ENCODE measurements around the gene CDH26.

CDH26 gene

DNA sequence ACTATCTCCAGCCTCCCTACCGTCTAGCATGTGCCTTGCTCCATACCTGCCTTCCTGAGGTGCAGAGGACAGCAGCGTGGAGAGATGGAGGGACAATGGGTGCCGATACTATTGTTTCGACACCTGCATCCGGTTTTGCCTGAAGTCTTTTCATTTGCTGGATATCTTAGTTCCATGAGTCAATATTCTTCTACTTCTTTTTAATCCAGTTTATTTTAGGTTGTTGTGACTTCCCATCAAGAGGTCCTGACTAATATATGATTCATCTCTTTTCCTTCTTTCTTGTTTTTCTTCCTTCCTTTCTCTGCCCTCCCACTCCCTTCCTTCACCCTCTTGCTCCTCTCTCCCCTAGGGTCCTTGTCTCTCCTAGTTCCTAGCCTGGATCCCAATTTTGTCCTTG, 91.4 kb downstream of the CDH26 start:
- DNase-seq: peak; percentile 81

DNA sequence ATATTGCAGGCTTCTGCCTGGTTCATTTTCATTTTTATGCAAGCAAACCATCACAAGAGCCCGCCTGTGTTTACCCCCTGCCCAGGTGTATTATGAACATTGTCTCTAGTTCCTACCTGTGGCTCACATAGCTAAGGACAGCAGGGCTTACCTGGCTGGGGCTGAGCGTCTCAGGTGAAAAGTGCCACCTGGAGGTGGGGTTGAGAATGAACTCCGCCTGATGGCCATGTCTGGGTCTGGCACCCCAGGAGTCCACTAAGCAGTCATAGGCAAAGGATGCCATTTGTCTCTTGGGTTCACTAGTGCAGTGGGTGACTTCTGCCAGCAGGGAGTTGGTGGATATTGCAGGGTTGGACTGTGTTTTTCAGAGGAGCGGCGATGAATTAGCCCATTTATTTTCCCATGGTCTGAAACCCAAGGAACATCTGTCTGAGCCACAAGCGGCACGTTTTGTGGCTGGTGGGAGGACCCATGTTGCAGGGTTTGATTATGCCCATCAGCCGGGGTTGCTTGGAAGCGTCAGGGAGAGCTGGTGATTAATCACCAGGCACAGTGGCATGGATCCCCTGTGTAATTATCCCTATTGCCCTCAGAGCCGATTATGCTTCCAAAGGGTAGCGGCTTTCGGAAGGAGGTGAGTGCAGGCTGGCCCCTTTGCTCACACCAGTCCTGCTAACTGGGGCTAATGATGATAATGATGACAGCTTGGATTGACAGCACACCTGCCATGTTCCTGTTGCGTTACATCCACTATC, 92.1 kb downstream of the CDH26 start:
- peak; percentile 92 for DNase-seq

DNA sequence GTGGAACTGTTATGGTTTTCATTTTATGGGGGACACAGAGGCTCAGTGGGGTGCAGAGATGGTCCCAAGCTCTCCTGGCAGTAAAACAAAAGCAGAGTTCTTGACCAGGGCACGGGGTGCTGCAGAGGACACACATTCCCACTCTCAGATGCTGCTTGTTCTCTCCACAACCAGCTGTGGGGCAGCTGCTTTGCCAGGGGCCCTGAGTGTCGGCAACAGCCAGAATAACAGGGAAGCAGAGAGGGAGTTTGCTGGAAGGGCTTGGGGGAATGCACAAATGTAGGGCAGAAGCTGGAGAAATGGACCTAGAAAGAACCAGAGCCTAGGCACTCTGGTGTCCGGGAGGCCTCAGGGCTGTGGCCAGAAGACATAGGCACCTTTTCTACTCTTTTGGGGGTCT, 93.7 kb downstream of the CDH26 start:
- no peak for DNase-seq

DNA sequence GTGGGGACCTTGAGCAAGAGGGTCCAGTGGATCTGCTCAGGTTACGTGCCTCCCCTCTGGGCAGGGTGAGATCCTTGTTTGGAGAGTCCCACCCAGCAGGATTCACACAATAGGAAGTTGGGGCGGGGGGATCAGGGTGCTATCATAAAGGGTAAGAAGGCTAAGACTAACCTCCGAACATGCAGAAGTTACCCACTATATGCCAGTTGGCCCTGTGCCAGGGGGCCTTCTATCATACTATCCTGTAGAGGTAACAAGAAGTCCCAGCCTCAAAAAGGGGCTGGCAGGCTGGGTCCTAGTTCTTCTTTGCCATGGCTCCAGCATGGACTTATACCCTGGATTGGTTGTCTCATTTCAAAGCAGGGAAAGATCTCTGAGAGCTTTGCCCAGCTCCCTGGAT, 94.1 kb downstream of the CDH26 start:
- DNase-seq: no peak

DNA sequence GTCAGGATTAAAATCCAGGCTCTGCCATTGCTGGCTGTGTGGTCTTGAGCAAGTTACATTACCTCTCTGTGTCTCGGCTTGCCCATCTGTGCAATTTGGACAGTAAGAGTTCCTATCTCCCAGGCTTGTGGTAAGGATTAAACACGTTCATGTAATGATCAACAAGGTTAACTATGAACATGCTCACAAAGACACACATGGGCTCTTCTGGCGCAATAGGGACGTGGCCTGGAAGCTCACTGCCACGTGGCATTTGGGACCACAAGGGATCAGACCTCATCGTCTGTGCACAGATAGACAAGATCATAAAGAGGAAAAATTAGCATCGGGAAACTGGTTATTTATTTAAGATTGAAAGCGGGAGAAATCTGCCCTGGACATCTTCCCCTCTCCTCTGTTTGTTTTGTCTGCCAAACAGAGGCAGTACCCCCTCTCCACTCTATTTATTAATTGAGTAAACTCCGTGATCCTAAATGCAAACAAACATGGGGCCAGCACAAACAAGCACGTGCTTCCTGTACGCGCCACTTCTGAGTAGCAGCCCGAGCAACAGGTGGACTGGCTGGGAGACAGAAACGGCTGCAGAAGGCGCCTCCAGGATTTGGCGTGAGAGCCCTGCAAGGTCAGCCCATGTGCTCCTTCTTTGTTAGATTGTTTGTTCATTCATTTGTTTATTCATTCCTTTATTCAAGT, 95.0 kb downstream of the CDH26 start:
- DNase-seq: peak; percentile 77

DNA sequence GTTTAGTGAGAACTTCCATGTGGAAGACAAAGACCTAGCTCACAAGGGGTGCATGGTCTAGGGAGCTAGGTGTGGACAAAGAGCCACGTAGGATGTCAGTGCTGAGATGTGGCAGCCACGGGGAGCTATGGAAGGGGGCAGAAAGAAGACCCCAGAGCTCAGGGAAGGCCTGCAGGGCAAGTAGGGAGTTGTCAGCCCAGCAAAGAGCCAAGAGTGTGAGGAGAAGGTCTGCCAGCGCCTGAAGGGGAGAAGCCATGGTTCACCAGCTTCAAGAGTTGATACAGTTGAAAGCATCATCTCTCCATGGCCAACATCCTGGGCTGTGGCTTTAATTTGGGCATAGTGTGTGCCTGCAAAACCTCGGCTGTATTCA, 95.6 kb downstream of the CDH26 start:
- DNase-seq: no peak

DNA sequence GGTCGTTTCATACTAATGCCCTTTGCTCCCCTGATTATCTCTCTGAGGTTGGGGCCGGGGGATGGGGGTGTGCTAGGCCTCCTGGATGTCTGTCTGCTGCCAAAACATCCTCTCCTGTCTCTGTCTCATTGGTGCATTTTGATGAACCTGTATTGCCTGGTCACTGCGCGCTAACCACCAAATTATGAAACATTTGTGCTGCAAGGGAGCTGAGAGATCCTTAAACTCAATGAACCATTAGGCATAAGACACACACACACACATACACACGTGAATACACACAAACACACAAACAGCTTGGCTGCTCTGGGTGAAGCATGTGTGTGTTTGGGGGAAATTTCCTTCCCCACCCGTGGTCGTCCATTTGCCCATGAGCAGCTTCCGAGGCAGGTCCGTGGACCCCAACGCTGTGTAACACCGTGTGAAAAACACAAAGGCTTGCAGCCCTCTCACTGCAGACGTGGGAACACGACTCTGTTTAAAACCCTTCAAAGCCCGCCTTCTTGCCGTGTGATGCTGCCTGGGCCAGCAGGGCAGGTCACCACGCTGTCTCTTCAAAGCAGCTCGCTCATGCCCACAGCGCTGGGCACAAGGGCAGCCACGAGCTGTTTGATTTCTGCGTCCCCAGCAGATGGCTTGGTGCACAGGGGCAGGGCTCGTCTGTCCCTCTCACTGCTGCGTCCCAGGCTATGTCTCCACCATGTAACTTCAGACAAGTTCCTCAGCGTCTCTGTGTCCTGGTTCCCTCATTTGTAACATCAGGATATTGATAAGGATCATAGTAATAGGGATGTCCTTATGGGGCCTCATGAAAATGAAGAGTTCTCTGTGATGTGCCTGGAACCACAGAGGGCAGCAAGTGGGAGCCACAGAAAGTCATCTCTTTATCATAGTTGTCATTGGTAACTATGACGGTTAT, 96.8 kb downstream of the CDH26 start:
- DNase-seq: no peak

DNA sequence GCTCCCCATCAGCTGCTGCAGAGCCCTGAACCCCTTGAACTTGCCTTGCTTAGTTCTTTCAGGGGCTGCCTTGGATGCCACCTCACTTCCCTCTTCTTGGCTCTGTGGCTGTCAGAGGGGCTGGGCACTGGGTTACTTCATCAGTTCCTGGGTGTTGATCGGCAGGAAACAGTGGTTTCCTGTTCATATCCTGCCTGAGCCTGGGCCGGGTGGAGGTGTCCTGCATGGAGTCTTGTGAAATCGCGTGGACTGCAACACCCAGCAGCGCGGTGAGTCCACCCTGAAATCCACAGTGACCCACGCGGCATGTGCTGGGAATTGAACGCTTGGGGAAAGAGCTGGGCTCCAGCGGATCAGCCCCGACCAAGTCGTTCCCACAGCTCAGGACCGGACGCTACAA, 97.5 kb downstream of the CDH26 start:
- DNase-seq: no peak

DNA sequence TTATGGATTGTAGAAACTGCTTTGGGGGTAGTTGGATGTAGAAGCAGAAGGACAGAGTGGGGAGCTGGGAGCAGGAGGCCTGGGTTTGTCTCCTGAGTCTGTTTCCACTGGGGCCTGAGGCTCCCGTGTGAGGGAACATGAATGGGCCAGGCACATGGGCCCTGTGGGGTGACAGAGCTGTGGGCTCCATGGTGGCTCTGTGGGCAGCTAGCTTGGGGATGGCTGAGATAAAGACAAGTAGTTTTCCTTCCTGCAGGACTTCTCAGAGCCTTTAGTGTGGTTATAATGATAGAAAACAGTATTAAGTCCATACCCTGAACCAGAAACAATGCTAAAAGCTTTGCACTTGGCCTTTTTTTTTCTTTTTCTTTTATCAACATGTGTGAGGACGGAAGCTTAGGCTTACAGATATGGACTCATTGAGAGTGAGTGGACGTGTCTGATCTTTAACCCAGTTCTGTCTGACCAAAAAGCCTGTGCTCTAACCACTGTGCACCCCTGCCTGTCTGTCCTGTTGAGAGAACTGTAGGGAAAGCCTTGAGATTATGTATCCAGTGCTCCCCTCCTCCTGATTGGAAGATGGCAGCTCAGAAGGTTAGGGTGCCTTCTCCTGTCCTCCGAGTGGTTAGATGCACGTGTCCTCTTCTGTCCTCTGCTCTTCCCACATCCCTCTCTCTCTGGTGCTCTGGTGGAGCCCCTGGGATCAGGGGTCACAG, 98.3 kb downstream of the CDH26 start:
- DNase-seq: no peak

DNA sequence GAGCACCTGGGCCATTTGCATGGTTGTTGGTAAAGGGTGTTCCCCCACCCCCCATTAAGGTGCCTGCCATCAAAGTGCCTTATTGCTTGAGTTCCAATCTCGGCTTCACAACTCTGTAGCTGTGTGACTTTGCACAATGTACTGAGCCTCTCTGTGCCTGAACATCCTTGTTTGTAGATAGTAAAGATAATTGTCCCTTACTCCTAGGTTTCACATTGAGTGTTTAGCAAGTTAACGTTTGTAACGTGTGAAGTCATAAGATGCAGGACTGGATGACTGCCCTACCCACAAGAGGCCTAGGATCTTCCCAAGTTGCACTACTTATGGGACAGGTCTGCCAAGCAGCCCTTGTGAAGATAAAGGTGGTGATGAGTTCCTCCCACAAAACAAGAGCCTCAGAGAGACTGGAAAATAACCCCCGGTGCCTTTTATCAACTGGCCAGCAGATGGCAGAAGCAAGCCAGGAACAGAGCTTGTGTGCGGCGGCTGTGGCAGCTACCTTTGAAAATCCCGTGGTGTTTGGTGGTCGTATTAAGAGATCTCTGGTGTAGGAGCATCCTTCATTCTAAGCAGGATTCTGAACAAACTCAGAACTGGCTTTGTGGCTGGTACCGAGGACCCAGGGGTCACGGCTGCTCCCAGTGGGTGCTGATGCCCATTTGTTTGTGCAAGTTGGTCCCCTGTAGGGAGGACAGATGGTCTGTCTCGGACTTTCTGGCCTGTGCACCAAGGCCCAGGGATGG, 99.1 kb downstream of the CDH26 start:
- peak; percentile 75 for DNase-seq

DNA sequence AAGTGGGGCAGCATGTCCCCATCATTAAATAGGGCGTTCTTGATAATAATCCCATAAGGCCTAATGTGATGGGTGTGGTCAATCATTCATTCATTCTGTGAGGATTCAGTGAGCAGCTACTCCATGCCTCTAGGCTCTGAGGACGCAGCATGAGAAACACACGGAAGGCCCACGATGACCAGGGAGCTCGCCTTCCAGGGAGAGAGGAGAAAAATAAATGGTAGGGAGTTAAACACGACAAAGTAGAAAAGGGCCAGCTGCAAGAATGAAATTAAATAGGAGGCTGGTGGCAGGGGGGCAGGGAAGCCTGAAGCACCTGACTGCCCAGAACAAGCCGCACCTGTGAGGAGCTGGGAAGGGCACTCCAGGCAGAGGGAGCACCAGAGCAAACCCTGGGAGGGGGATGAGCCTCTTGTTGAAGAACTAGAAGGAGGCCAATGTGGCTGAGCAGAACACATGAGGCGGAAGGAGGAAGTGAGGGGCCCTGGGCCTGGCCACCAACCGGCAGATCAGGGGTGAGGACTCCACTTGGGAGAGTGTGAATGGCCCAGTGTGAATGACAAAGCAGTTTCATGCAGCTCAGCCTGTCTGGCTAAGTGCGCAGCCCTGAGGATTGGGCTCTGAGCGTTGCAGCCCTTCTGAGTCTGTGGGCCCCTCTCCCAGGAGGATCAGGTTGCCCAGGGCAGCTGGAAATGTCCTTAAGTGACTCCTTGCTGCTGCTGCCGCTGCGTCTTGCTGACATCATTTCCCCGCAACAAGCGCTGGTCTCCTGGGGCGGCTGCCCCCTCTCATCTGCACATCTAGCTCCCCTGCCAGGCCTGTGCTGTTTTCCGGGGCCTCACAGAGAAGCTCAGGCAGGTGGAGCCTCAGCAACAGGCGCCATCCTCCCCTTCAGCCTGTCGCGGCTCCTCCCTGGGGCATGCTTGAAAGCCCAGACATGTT, 99.9 kb downstream of the CDH26 start:
- peak; percentile 80 for DNase-seq

DNA sequence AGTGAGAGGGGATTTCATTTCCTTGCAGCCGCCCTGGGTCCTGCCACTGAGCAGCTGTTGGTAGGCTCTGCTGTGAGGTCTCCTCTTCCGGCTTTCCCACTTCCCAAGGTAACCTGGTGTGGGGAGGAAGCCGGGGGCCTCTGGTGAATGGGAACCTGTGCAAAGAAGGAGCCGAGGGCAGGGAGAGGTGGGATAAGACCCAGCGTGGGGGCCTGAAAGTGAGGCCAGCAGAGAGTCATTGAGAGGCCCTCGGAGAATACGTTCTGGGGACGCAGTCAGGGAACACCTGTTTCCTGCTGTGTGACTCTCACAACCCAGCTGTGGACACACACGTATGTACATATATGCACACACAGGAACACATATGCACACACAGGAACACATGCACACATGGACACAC, 100.7 kb downstream of the CDH26 start:
- no peak for DNase-seq

DNA sequence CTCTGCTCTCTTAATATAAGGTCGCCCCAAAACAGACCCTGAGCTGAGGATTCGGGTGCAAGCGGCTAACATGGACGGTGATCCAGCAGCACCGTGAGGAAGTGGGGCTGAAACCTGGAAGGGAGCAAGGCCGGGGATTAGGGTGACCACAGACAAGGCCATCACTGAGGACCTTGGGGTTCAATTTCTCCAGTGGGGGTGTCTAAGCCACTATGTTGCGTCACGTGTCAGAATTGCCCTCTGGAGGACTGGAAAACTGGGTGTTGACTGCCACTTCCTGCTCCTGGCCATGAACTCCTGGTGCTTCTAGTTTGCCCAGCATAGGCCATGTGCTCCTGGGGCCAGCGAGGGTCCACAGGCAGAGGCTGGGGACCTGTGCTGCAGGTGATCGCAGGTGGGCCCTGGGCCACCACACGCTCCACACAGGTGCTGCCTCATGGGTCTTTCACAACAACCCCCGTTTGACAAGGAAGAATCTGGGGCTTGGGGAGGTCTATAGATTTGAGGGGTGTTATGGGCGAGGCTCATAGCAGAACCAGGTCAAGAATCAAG, 101.9 kb downstream of the CDH26 start:
- no peak for DNase-seq

DNA sequence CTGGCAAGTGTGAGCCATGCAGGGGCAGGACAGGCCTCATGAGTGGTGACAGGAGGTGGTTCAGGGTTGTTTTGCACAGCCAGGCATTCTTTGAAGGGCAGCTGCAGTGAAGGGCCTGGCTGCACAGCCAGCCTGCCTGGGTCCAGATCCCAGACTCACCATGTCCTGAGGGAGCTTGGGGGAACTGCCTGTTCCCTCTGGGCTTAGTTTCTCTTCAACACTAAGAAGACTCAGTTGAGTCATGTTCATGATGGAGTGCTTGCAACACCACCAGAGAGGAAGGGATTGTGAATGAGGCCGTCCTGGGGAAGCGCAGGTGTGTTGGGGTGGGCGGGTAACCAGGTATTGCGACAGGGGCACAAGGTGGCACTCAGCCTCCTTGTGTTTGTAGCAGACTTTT, 102.4 kb downstream of the CDH26 start:
- DNase-seq: no peak

DNA sequence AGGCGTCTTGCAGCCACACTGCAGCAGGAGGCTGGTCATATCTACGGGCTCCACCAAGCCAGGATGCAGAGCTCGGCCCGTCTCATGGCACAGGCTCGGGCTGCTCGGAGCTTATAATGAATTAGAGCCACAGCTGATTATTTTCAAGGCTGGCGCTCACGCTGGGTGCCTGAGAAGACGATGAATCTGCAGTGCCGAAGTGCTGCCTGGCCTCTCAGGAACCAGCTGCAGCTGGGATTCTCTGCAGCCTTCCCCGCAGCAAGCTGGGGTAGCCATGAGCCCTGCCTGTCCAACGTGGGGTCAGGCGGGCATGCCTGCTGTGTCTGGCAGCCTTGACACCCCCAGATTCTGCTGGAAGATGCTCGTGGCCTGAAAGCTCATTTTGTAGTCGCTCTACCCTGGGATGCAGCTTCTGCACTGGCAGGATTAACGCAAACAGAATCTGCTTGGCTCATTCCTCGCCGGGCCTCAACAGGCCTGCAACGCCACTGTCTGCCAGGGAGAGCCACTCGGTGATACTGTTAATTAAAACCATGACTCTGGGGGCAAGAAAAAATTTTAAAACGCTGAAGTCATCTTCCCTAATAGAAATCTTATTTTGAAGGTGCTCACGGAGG, 104.3 kb downstream of the CDH26 start:
- DNase-seq: no peak

DNA sequence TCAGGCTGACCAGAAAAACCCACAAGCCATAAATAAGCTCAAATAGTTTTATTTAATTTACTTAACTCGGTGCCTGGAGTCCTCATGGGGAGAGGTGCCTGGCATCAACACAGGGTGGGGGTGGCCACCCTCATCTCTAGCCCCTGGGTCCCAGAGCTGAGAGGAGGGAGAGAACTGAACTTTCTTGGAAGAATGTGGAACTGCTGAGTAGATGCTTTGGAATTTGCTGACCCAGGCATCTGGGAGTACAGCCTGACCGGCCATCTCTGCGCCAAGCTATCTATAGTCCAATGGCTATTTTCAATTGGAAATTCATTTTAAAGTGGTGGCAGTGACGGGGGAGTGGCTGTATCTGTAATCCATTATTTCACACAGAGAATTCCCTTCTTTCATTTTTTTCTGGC, 104.8 kb downstream of the CDH26 start:
- DNase-seq: no peak

DNA sequence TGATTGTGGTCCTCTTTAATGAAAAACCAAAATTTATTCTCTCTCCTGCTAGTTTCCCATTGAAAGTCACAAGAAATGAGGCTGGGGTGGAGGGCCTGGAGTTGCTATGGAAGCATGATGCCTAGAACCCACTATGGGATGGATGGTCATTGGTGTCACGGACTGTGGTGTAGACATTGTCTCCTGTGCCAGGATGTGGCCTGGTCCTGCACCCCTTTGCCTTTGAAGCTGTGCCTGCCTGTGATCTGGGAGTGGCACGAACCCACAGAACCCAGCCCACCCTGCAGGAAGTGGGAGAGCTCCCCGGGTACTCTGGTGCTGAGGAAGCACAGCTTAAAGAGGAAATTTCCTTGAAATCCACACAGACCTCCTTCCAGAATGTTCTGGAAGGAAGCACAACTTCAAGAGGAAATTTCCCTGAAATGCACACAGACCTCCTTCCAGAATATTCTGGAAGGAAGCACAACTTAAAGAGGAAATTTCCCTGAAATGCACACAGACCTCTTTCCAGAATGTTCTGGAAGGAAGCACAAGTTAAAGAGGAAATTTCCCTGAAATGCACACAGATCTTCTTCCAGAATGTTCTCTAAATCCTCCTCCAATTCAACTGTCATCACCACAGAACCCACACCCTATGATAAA, 105.6 kb downstream of the CDH26 start:
- no peak for DNase-seq

Measured in NCI-H146 (cell line).